H1 (cell line): Measurements from ENCODE around the gene LDLR. TPM values are rescaled to one million over a fixed set of nuclear protein-coding genes. Genes with fewer than 3 reads are reported as not detected.

Experiments used
- CTCF ChIA-PET: fragments of 300-600 bp; sonication (Branson Sonifier 250); formaldehyde crosslinking; loops from one replicate; lab custom pipeline; 2021; ENCODE audit not compliant: partially characterized antibody; lab: Charles Lee
- POLR2A ChIA-PET: fragments of 300-600 bp; sonication (Branson Sonifier 250); formaldehyde crosslinking; loops from one replicate; lab custom pipeline; 2021; ENCODE audit warnings: inconsistent platforms; ENCODE audit not compliant: partially characterized antibody; lab: Charles Lee
- DNase-seq, 2 experiments: peaks; one replicate each; pipeline versions ENCODE4 v3.0.0 to v3.0.0-alpha.2; 2010 to 2022; ENCODE audit warnings: low spot score in 2 of 2, low read depth in 1 of 2, mixed read lengths in 1 of 2
- FAIRE-seq: peaks from 2 replicates; lab custom pipeline; 2011; peaks lifted over from hg19 to GRCh38; lab: Jason Lieb, UNC
- H2AFZ ChIP-seq: 2 replicates; pipeline ENCODE4 v1.8.1; 2012; ENCODE audit warnings: low read length, inconsistent platforms
- H2AK5ac ChIP-seq: 2 replicates; pipeline ENCODE4 v1.6.1; 2013; ENCODE audit warnings: low read depth, low read length
- H2BK120ac ChIP-seq: replicated peaks from 2 replicates; pipeline ENCODE3; 2013; ENCODE audit warnings: low read depth, low read length, inconsistent platforms
- H2BK12ac ChIP-seq: 2 replicates; pipeline ENCODE4 v1.6.1; 2013; ENCODE audit warnings: low read depth, low read length
- H2BK15ac ChIP-seq: 2 replicates; pipeline ENCODE4 v1.6.1; 2013; ENCODE audit warnings: low read length
- H2BK20ac ChIP-seq: 2 replicates; pipeline ENCODE4 v1.6.1; 2013; ENCODE audit warnings: low read length
- H2BK5ac ChIP-seq: 2 replicates; pipeline ENCODE4 v1.6.1; 2013; ENCODE audit warnings: low read depth, low read length
- H3K14ac ChIP-seq: 2 replicates; pipeline ENCODE4 v1.6.1; 2013; ENCODE audit warnings: inconsistent platforms; ENCODE audit not compliant: insufficient read length
- H3K18ac ChIP-seq: 2 replicates; pipeline ENCODE4 v1.6.1; 2013; ENCODE audit warnings: low read length; ENCODE audit errors: extremely low read depth
- H3K23ac ChIP-seq: 2 replicates; pipeline ENCODE4 v1.6.1; 2013; ENCODE audit warnings: inconsistent platforms; ENCODE audit not compliant: insufficient read length
- H3K23me2 ChIP-seq: 2 replicates; pipeline ENCODE4 v1.6.1; 2013; ENCODE audit warnings: low read depth, low read length
- H3K27ac ChIP-seq: 2 replicates; pipeline ENCODE4 v1.6.1; 2011; ENCODE audit warnings: low read depth, low read length, inconsistent platforms
- H3K27me3 ChIP-seq, 4 experiments: replicated peaks in 1 of 4; 1 replicate in 1 of 4; 2 replicates in 3 of 4; pipeline versions ENCODE4 v1.6.1 to v1.8.1; 2011 to 2013; ENCODE audit warnings: low read length in 3 of 4, mild to moderate bottlenecking in 3 of 4, inconsistent platforms in 2 of 4, mixed read lengths in 2 of 4, moderate library complexity in 1 of 4; ENCODE audit not compliant: control insufficient read depth in 3 of 4, insufficient read depth in 3 of 4; ENCODE audit errors: extremely low read depth in 1 of 4
- H3K36me3 ChIP-seq, 4 experiments: 2 replicates each; pipeline versions ENCODE4 v1.6.1 to v1.8.1; 2011 to 2013; ENCODE audit warnings: mild to moderate bottlenecking in 4 of 4, low read length in 3 of 4, moderate library complexity in 2 of 4, control low read depth in 1 of 4, inconsistent platforms in 1 of 4; ENCODE audit not compliant: insufficient read depth in 4 of 4, control insufficient read depth in 2 of 4
- H3K4ac ChIP-seq: replicated peaks from 2 replicates; pipeline ENCODE3; 2013; ENCODE audit warnings: low read length, low read depth, mixed read lengths, inconsistent platforms; ENCODE audit not compliant: insufficient read length
- H3K4me1 ChIP-seq, 4 experiments: replicated peaks in 1 of 4; 1 replicate in 1 of 4; 2 replicates in 3 of 4; pipeline versions ENCODE4 v1.6.1 to v1.8.1; 2011 to 2013; ENCODE audit warnings: low read length in 3 of 4, inconsistent platforms in 2 of 4, mixed read lengths in 1 of 4; ENCODE audit not compliant: insufficient read depth in 4 of 4, control insufficient read depth in 3 of 4
- H3K4me2 ChIP-seq, 2 experiments: 2 replicates each; pipeline versions ENCODE4 v1.6.1 to v1.8.1; 2011 to 2013; ENCODE audit warnings: low read depth in 2 of 2, low read length in 2 of 2, control low read depth in 1 of 2, inconsistent platforms in 1 of 2, mild to moderate bottlenecking in 1 of 2; ENCODE audit not compliant: insufficient read depth in 1 of 2
- H3K4me3 ChIP-seq, 4 experiments: fragments of 200-600, 300-600 bp in 1 of 4; sonication (generic), shearing (Covaris generic), sonication (Bioruptor Twin) in 1 of 4; 2 replicates each; pipeline versions ENCODE4 v1.5.1 to v1.8.1; 2011 to 2016; ENCODE audit warnings: low read length in 4 of 4, low read depth in 3 of 4, control low read depth in 2 of 4, inconsistent platforms in 2 of 4, mild to moderate bottlenecking in 2 of 4, mixed read lengths in 1 of 4, moderate library complexity in 1 of 4; ENCODE audit not compliant: insufficient read depth in 2 of 4; ENCODE audit errors: extremely low read depth in 1 of 4
- H3K56ac ChIP-seq: replicated peaks from 2 replicates; pipeline ENCODE3; 2013; ENCODE audit warnings: low read depth, mild to moderate bottlenecking, mixed read lengths, low read length, inconsistent platforms; ENCODE audit not compliant: insufficient read length
- H3K79me1 ChIP-seq: 2 replicates; pipeline ENCODE4 v1.6.1; 2013; ENCODE audit warnings: low read depth, low read length, control low read depth
- H3K79me2 ChIP-seq, 2 experiments: 2 replicates each; pipeline versions ENCODE4 v1.6.1 to v1.8.1; 2012 to 2013; ENCODE audit warnings: low read length in 2 of 2, mild to moderate bottlenecking in 2 of 2, inconsistent platforms in 1 of 2; ENCODE audit not compliant: insufficient read depth in 2 of 2, control insufficient read depth in 1 of 2
- H3K9ac ChIP-seq, 4 experiments: replicated peaks in 1 of 4; 1 replicate in 1 of 4; 2 replicates in 3 of 4; pipeline versions ENCODE4 v1.6.1 to v1.8.1; 2011 to 2013; ENCODE audit warnings: low read depth in 3 of 4, low read length in 3 of 4, control low read depth in 2 of 4, mild to moderate bottlenecking in 2 of 4, moderate library complexity in 2 of 4, inconsistent platforms in 1 of 4; ENCODE audit errors: extremely low read depth in 1 of 4
- H3K9me3 ChIP-seq, 2 experiments: 2 replicates each; pipeline versions ENCODE4 v1.6.1 to v1.8.1; 2012 to 2013; ENCODE audit warnings: mild to moderate bottlenecking in 2 of 2, moderate library complexity in 2 of 2, control low read depth in 1 of 2, inconsistent platforms in 1 of 2, low read depth in 1 of 2, low read length in 1 of 2, mixed read lengths in 1 of 2; ENCODE audit not compliant: insufficient read depth in 2 of 2
- H4K20me1 ChIP-seq, 2 experiments: replicated peaks in 1 of 2; 2 replicates each; pipeline versions ENCODE3 to v1.8.1; 2011 to 2013; ENCODE audit warnings: inconsistent platforms in 2 of 2, low read length in 2 of 2, mild to moderate bottlenecking in 1 of 2; ENCODE audit not compliant: insufficient read depth in 2 of 2, control insufficient read depth in 1 of 2
- H4K5ac ChIP-seq: 2 replicates; pipeline ENCODE4 v1.6.1; 2013; ENCODE audit warnings: low read length, low read depth, mixed read lengths, inconsistent platforms; ENCODE audit not compliant: insufficient read length
- H4K8ac ChIP-seq: 2 replicates; pipeline ENCODE4 v1.8.0; 2013; ENCODE audit warnings: mild to moderate bottlenecking, moderate library complexity, low read length, inconsistent platforms; ENCODE audit not compliant: insufficient read depth; ENCODE audit errors: extremely low read depth
- H4K91ac ChIP-seq: replicated peaks from 2 replicates; pipeline ENCODE3; 2013; ENCODE audit warnings: low read length, mixed read lengths, inconsistent platforms; ENCODE audit not compliant: insufficient read length
- BACH1 ChIP-seq: IDR thresholded peaks from 2 replicates; pipeline ENCODE4 v1.6.1; 2012; ENCODE audit warnings: low read length, improper control_type of control experiment
- CEBPB ChIP-seq: IDR thresholded peaks from 2 replicates; pipeline ENCODE4 v1.6.1; 2012; ENCODE audit warnings: low read depth, low read length
- CREB1 ChIP-seq: IDR thresholded peaks from 2 replicates; pipeline ENCODE4 v1.6.1; 2012; ENCODE audit warnings: inconsistent platforms
- GABPA ChIP-seq: IDR thresholded peaks from 2 replicates; pipeline ENCODE4 v1.6.1; 2011; ENCODE audit warnings: mild to moderate bottlenecking, low read length, moderate library complexity, borderline replicate concordance; ENCODE audit not compliant: insufficient read depth
- GTF2F1 ChIP-seq: IDR thresholded peaks from 2 replicates; pipeline ENCODE4 v1.6.1; 2012; ENCODE audit warnings: low read depth, low read length, improper control_type of control experiment, borderline replicate concordance
- JUND ChIP-seq: IDR thresholded peaks from 2 replicates; pipeline ENCODE4 v1.6.1; 2011; ENCODE audit warnings: mild to moderate bottlenecking, improper control_type of control experiment, low read length
- POLR2AphosphoS5 ChIP-seq: IDR thresholded peaks from 2 replicates; pipeline ENCODE4 v1.6.1; 2011; ENCODE audit warnings: low read depth, low read length
- SP1 ChIP-seq: IDR thresholded peaks from 2 replicates; pipeline ENCODE4 v1.6.1; 2011; ENCODE audit warnings: low read depth, low read length
- TBP ChIP-seq: IDR thresholded peaks from 2 replicates; pipeline ENCODE4 v1.6.1; 2011; ENCODE audit warnings: low read depth, low read length, improper control_type of control experiment
- TCF12 ChIP-seq: IDR thresholded peaks from 2 replicates; pipeline ENCODE4 v1.6.1; 2011; ENCODE audit warnings: low read depth, mild to moderate bottlenecking, low read length
- WGBS, 2 experiments: shearing (Covaris generic) in 1 of 2; methylation state at CpG; one replicate each; pipeline versions ENCODE4 v1.1.6 to v1.1.7; 2013 to 2015; ENCODE audit warnings: low lambda C conversion rate in 2 of 2, mixed read lengths in 2 of 2, inconsistent platforms in 1 of 2, low coverage in 1 of 2, missing lambda C conversion rate in 1 of 2; ENCODE audit not compliant: insufficient replicate concordance in 2 of 2, insufficient coverage in 1 of 2, insufficient read length in 1 of 2; ENCODE audit errors: extremely low coverage in 1 of 2, missing lambda C conversion rate in 1 of 2; 5-methylcytosine and 5-hydroxymethylcytosine counted together
- long read RNA-seq, 2 experiments: library from RNA in 1 of 2; library from capped mRNA in 1 of 2; stranded (forward); transcript quantifications; one replicate each; pipeline ENCODE4 v2.0.0, GENCODE V29; 2021; ENCODE audit warnings: inconsistent platforms in 1 of 2
- polyA minus RNA-seq, 3 experiments: library from RNA; depleted of rRNA, polyadenylated mRNA; stranded (reverse); fragments of >200 nt; gene quantifications; 1 replicate in 2 of 3; 2 replicates in 1 of 3; pipeline ENCODE4 v1.2.3, GENCODE V29; 2011
- polyA plus RNA-seq, 7 experiments: library from polyadenylated mRNA; depleted of rRNA in 3 of 7; stranded (reverse) in 5 of 7; unstranded in 2 of 7; fragments of >200 nt in 5 of 7; fragments of 200-250 nt in 2 of 7; gene quantifications; 1 replicate in 5 of 7; 2 replicates in 1 of 7; 4 replicates in 1 of 7; pipeline versions ENCODE4 v1.2.1 to v1.2.3, GENCODE V29; 2011 to 2013; ENCODE audit warnings: missing spikeins in 2 of 7, mixed read lengths in 2 of 7
- total RNA-seq: library from RNA; stranded (reverse); fragmentation: NEBNext Ultra II Directional; extraction: Animal tissue kit (Norgen Biotek cat#: 25700); gene quantifications from 2 replicates; pipeline ENCODE4 v1.2.1, GENCODE V29; 2021

LDLR gene
- 118 and 119 TPM in 2 replicates for total RNA-seq
- polyA plus RNA-seq (2011; rRNA removed), result 70.1 and 85.9 TPM in 2 replicates
- polyA plus RNA-seq (2011; cell fraction: cytosol; rRNA removed), result 53.4 TPM
- 101 TPM for polyA plus RNA-seq (2011; cell fraction: nucleus; rRNA removed)
- 80.2 to 99.5 TPM (median 83.2 TPM) in 4 replicates for polyA plus RNA-seq (2012, experiment 1 of 2)
- polyA plus RNA-seq (2012, experiment 2 of 2), result 59.0 TPM
- 147 TPM for polyA plus RNA-seq (2013, experiment 1 of 2)
- polyA plus RNA-seq (2013, experiment 2 of 2), result 142 TPM
- 153 and 180 TPM in 2 replicates for polyA minus RNA-seq (2011; rRNA and poly(A)+ RNA removed)
- 94.0 TPM for polyA minus RNA-seq (2011; cell fraction: cytosol; rRNA and poly(A)+ RNA removed)
- polyA minus RNA-seq (2011; cell fraction: nucleus; rRNA and poly(A)+ RNA removed), result 131 TPM
- long read RNA-seq, experiment 1, partial matches to known transcripts, result 33 of 43 reads
- long read RNA-seq, experiment 1, other reads (novel, unspliced or antisense), result 5 of 43 reads
- long read RNA-seq, experiment 2, partial matches to known transcripts, result 1 of 9 reads
- long read RNA-seq, experiment 2, other reads (novel, unspliced or antisense), result 5 of 9 reads

DNA sequence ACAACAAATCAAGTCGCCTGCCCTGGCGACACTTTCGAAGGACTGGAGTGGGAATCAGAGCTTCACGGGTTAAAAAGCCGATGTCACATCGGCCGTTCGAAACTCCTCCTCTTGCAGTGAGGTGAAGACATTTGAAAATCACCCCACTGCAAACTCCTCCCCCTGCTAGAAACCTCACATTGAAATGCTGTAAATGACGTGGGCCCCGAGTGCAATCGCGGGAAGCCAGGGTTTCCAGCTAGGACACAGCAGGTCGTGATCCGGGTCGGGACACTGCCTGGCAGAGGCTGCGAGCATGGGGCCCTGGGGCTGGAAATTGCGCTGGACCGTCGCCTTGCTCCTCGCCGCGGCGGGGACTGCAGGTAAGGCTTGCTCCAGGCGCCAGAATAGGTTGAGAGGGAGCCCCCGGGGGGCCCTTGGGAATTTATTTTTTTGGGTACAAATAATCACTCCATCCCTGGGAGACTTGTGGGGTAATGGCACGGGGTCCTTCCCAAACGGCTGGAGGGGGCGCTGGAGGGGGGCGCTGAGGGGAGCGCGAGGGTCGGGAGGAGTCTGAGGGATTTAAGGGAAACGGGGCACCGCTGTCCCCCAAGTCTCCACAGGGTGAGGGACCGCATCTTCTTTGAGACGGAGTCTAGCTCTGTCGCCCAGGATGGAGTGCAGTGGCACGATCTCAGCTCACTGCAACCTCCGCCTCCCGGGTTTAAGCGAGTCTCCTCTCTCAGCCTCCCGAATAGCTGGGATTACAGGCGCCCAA, at the start of gene LDLR:
Gene LDLR (plus strand): TSS at position 210 of the 760 bp plus-strand sequence. CDS start 86 bp downstream, at position 296.
- H3K4me1 ChIP-seq, result peaks cover 7 to 15% (median 10%) of the 10 kb centered on the region in 4 experiments
- 1% methylated on average over 40 of the region's 43 CpGs; no CpG with 5 or more reads in 1 of the 2 experiments for WGBS, 2 experiments
- H3K23ac ChIP-seq, result no peak within 1 kb of the TSS
- no peak within 1 kb of the TSS; the same call in none of the 2 replicates for H2AK5ac ChIP-seq
- no peak within 1 kb of the TSS for H2BK15ac ChIP-seq
- H3K27ac ChIP-seq, result peak within 1 kb of the TSS; percentile 76; the same call in 1 of the 2 replicates
- peak within 1 kb of the TSS; percentile 77 to 94 (median 85) for H3K9ac ChIP-seq
- H4K5ac ChIP-seq, result peak within 1 kb of the TSS; percentile 71
- no peaks in the 10 kb centered on the region for H3K27me3 ChIP-seq
- no peaks in the 10 kb centered on the region for H3K9me3 ChIP-seq
- H2BK12ac ChIP-seq, result peak within 1 kb of the TSS; percentile 89; the same call in 1 of the 2 replicates
- DNase-seq (peak; percentile 84 to 85), FAIRE-seq (peak; percentile 48)
- H2BK120ac ChIP-seq, result peak within 1 kb of the TSS; percentile 85
- peaks cover 7% of the 10 kb centered on the region for H3K23me2 ChIP-seq
- H3K4me3 ChIP-seq, result peak within 1 kb of the TSS; percentile 67 to 100 (median 89)
- H4K91ac ChIP-seq, result peak within 1 kb of the TSS; percentile 92
- H3K56ac ChIP-seq, result peak within 1 kb of the TSS; percentile 66
- peak within 1 kb of the TSS; percentile 88; the same call in 1 of the 2 replicates for H2BK20ac ChIP-seq
- POLR2A ChIA-PET, result interaction anchor here (0.7 to 3.1 kb wide), 19 partner anchors 9 to 272 kb away, joined by 3 to 16 read pairs (median 4); partner anchors contain the start of gene SMARCA4
- H3K4me2 ChIP-seq, result peak within 1 kb of the TSS; percentile 66 to 98
- H2BK5ac ChIP-seq, result peak within 1 kb of the TSS; percentile 95; the same call in 1 of the 2 replicates
- H3K36me3 ChIP-seq, result peaks cover 4 to 37% (median 6%) of the 10 kb centered on the region in 4 experiments; a peak in 7 of 8 replicates
- peak within 1 kb of the TSS; percentile 87; the same call in 1 of the 2 replicates for H4K8ac ChIP-seq
- CTCF ChIA-PET, result interaction anchor here (0.6 to 1.8 kb wide), 3 partner anchors 17 to 268 kb away, joined by 3 to 4 read pairs (median 4); no protein-coding TSS in a partner anchor
- H4K20me1 ChIP-seq, result peaks cover 21 to 22% of the 10 kb centered on the region in 2 experiments
- peak within 1 kb of the TSS; percentile 98 for H3K18ac ChIP-seq
- H3K79me1 ChIP-seq, result peaks cover 3% of the 10 kb centered on the region
- peaks cover 35 to 40% of the 10 kb centered on the region in 2 experiments for H3K79me2 ChIP-seq
- peak within 1 kb of the TSS; percentile 52 for H3K14ac ChIP-seq
- H2AFZ ChIP-seq, result no peak within 1 kb of the TSS
- H3K4ac ChIP-seq, result peak within 1 kb of the TSS; percentile 76
- TF ChIP-seq CREB1 (peak; percentile 87), GABPA (no peak), CEBPB (peak; percentile 16; the same call in 1 of the 2 replicates), GTF2F1 (no peak; the same call in 1 of the 2 replicates), POLR2AphosphoS5 (peak; percentile 97), JUND (no peak; the same call in 1 of the 2 replicates), BACH1 (peak; percentile 32), SP1 (peak; percentile 86), TBP (peak; percentile 78), TCF12 (no peak)
